HepG2 (cell line): Measurements from ENCODE around the gene PSMC5.

ENCODE experiments used
- CTCF ChIP-seq: sonication (generic); formaldehyde crosslinking; IDR thresholded peaks from 2 replicates; pipeline ENCODE4 v1.5.0; 2020; ENCODE audit warnings: mild to moderate bottlenecking, missing genetic modification reagents, moderate library complexity
- NONO ChIP-seq, 2 experiments: fragments of 450-650 bp in 1 of 2; sonication (generic) in 1 of 2; formaldehyde crosslinking in 1 of 2; IDR thresholded peaks in 1 of 2; conservative IDR thresholded peaks in 1 of 2; 2 replicates each; pipeline versions ENCODE4 v1.6.1 to v1.8.0; 2017 to 2022; ENCODE audit warnings: mild to moderate bottlenecking in 1 of 2, missing genetic modification reagents in 1 of 2, moderate library complexity in 1 of 2
- POLR2A ChIP-seq, 2 experiments: IDR thresholded peaks; 2 replicates each; pipeline ENCODE4 v1.6.1; 2011; ENCODE audit warnings: low read depth in 2 of 2, low read length in 2 of 2, mild to moderate bottlenecking in 1 of 2, moderate library complexity in 1 of 2; ENCODE audit not compliant: insufficient read depth in 1 of 2
- ZBTB1 ChIP-seq: sonication (generic); formaldehyde crosslinking; IDR thresholded peaks from 2 replicates; pipeline ENCODE4 v1.4.0; 2020; ENCODE audit warnings: missing genetic modification reagents, borderline replicate concordance

DNA sequence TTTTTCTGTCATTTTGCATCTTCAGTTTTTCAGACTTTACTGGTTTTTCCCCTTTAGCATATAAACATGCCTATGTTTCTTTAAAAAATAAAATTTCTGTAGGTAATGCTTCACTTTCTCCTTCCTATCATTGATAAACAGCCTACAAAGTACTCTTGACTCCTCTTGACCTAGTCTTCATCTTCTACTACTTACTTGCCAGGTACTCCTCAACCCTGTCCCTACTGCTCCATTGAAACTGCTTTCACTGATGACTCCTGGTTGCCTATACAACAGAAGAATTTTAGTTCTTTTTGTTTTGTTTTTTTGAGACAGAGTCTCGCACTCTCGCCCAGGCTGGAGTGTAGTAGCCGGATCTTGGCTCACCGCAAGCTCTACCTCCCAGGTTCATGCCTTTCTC, 46.3 kb upstream of the PSMC5 start:
- TF ChIP-seq CTCF (CRISPR knock-in tag) (no peak), ZBTB1 (no peak), NONO (IDR thresholded peaks at IDR 0.05) (no peak), NONO (CRISPR knock-in tag; conservative IDR thresholded peaks at IDR 0.05) (no peak), POLR2A (IDR thresholded peaks at IDR 0.05; ENCODE audit: insufficient read depth in 1 of 2, low read depth in 2 of 2, low read length in 2 of 2) (no peak)
